Activated CD4-positive, alpha-beta memory T cell treated with anti-CD3 and anti-CD28 coated beads, Interleukin-2, amount 10 ng/mL, durations not matched to agents 7 days and 5 days (primary cell): ENCODE data around the gene TRAF1. TPM values are rescaled to one million over a fixed set of nuclear protein-coding genes. Genes with fewer than 3 reads are reported as not detected.

ENCODE experiments used
- CTCF ChIA-PET: fragments of 350-600 bp; sonication (Branson Sonifier 250); formaldehyde crosslinking; loops from one replicate; lab custom pipeline; 2021; ENCODE audit warnings: antibody characterized with exemption, inconsistent platforms; lab: Charles Lee
- POLR2A ChIA-PET: fragments of 350-600 bp; sonication (Branson Sonifier 250); formaldehyde crosslinking; loops from one replicate; lab custom pipeline; 2021; ENCODE audit warnings: antibody characterized with exemption; lab: Charles Lee
- DNase-seq: peaks from one replicate; pipeline ENCODE4 v3.0.0-alpha.2; 2020
- H3K27ac Mint-ChIP-seq: one replicate; pipeline ENCODE4 v1.8.0; 2021; ENCODE audit warnings: mild to moderate bottlenecking, mixed read lengths
- H3K27me3 Mint-ChIP-seq: one replicate; pipeline ENCODE4 v1.8.0; 2021; ENCODE audit warnings: mixed read lengths
- H3K36me3 Mint-ChIP-seq: one replicate; pipeline ENCODE4 v1.8.0; 2021; ENCODE audit warnings: low read depth, mixed read lengths
- H3K4me1 Mint-ChIP-seq: one replicate; pipeline ENCODE4 v1.8.0; 2021; ENCODE audit warnings: mixed read lengths
- H3K4me3 Mint-ChIP-seq: one replicate; pipeline ENCODE4 v1.8.0; 2021; ENCODE audit warnings: mild to moderate bottlenecking, mixed read lengths
- H3K9me3 Mint-ChIP-seq: one replicate; pipeline ENCODE4 v1.8.0; 2021; ENCODE audit warnings: mixed read lengths
- total RNA-seq, 2 experiments: library from RNA; stranded (reverse); gene quantifications; one replicate each; pipeline ENCODE4 v1.2.3, GENCODE V29; 2021

The TRAF1 gene
- total RNA-seq, 2 experiments from 2014 or later, result 73.6 to 74.3 TPM

- peaks cover 77% of the 10 kb centered on the region for H3K4me1 Mint-ChIP-seq
- CTCF ChIA-PET, result interaction anchor here (0.7 to 5.7 kb wide), 13 partner anchors 11 to 50 kb away, joined by 3 to 59 read pairs (median 5); partner anchors contain the start of genes PHF19 and TRAF1
- peaks cover 11% of the 10 kb centered on the region for H3K36me3 Mint-ChIP-seq
- no peaks in the 10 kb centered on the region for H3K9me3 Mint-ChIP-seq
- DNase-seq, result no peak
- H3K27ac Mint-ChIP-seq, result peak overlapping the region; percentile 94
- peak overlapping the region; percentile 65 for H3K4me3 Mint-ChIP-seq
- H3K27me3 Mint-ChIP-seq, result no peaks in the 10 kb centered on the region
- POLR2A ChIA-PET, result interaction anchor here (0.8 to 35.8 kb wide), 10 partner anchors 13 to 310 kb away, joined by 3 to 1205 read pairs (median 29); partner anchors contain the start of genes CNTRL, FBXW2, PHF19 and PSMD5
Observed at GRCh38 chr9:120889606-120890271, 36.9 kb downstream of the TRAF1 start.

DNA sequence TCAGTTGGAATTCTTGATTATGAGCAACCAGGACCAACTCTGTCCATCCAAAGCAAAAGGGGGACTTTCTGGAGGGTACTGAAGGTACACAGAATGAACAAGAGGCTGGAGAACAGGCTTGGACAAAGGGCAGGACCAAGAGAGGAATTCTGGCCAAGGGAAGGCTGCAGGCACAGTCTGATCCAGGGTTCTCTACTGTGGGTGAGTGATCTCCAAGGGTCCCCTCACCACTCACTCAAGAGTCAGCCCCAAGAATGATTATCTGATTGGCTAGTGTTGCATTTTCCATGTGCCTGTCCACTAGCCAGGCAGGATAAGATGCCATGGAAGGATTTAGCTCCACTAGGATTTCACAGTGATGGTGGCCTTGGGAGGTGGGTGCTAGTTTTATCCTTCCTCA, 38.0 kb downstream of the TRAF1 start:
- no peak for DNase-seq
- ChIA-PET CTCF (interaction anchor here (1.1 to 5.7 kb wide), 4 partner anchors 10 to 47 kb away, joined by 4 to 59 read pairs (median 10); partner anchors contain the start of gene PHF19), POLR2A (interaction anchor here (1.4 to 35.8 kb wide), 5 partner anchors 8 to 41 kb away, joined by 3 to 1205 read pairs (median 67); partner anchors contain the start of genes PHF19 and TRAF1)
- peaks cover 11% of the 10 kb centered on the region for H3K36me3 Mint-ChIP-seq
- H3K27ac Mint-ChIP-seq, result peak overlapping the region; percentile 94
- H3K4me3 Mint-ChIP-seq, result no peak overlapping the region
- H3K4me1 Mint-ChIP-seq, result peaks cover 74% of the 10 kb centered on the region
- H3K9me3 Mint-ChIP-seq, result no peaks in the 10 kb centered on the region
- H3K27me3 Mint-ChIP-seq, result no peaks in the 10 kb centered on the region

DNA sequence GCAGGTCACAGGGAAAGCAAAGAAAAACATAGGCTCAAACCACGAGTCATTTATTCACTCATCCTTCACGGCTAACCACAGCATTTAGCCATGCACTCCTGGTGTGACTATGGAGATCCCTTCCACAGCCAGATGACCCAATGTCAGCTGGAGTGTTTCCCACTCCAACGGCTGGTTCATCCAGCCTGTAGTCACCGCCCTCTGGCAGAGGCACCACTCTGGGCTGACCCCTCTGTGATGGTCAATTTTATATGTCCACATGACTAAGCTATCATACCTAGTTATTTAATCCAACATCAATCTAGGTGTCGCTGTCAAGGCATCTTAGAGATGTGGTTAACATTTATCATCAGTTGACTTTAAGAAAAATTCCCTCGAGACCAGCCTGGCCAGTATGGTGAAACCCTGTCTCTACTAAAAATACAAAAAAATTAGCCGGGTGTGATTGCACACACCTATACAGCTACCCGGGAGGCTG, 40.1 kb downstream of the TRAF1 start:
- POLR2A ChIA-PET, result interaction anchor here (1.5 to 35.8 kb wide), 5 partner anchors 10 to 43 kb away, joined by 3 to 1205 read pairs (median 31); partner anchors contain the start of genes PHF19 and TRAF1
- CTCF ChIA-PET, result interaction anchor here (1.1 to 1.3 kb wide), 4 partner anchors 9 to 51 kb away, joined by 3 to 4 read pairs (median 3); no protein-coding TSS in a partner anchor

DNA sequence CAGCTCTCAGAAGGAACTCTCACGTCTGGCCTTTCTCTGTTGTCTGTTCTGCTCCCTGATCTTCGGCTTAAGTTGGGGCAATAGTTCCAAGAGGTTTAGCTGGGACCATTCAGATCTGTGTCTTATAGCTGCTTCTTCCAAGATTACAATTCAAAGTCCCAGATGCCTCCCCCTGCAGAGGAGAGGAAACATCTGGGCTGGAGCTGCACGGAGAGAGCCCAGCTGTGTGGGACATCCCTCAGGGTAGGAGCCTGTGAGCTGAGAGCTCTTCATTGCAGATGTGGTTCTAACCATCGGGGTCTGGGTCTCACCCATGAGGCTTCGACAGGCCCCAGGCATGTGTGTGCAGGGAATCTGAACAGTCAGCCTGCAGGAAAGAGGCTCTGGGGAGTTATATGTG, 40.6 kb downstream of the TRAF1 start:
- peaks cover 7% of the 10 kb centered on the region for H3K36me3 Mint-ChIP-seq
- H3K4me1 Mint-ChIP-seq, result peaks cover 65% of the 10 kb centered on the region
- no peak overlapping the region for H3K27ac Mint-ChIP-seq
- no peak for DNase-seq
- ChIA-PET CTCF (interaction anchor here (1.1 kb wide), 3 partner anchors 11 to 51 kb away, joined by 3 to 4 read pairs (median 3); no protein-coding TSS in a partner anchor), POLR2A (interaction anchor here (1.5 to 35.8 kb wide), 5 partner anchors 11 to 43 kb away, joined by 3 to 1205 read pairs (median 31); partner anchors contain the start of genes PHF19 and TRAF1)
- no peaks in the 10 kb centered on the region for H3K9me3 Mint-ChIP-seq
- H3K4me3 Mint-ChIP-seq, result no peak overlapping the region
- no peaks in the 10 kb centered on the region for H3K27me3 Mint-ChIP-seq

More for the DNA sequence above, 40.1 kb downstream of the TRAF1 start:
- Mint-ChIP-seq H3K36me3 (peaks cover 7% of the 10 kb centered on the region), H3K4me3 (no peak overlapping the region), H3K27ac (no peak overlapping the region), H3K9me3 (no peaks in the 10 kb centered on the region), H3K27me3 (no peaks in the 10 kb centered on the region), H3K4me1 (peaks cover 68% of the 10 kb centered on the region)
- DNase-seq, result no peak

DNA sequence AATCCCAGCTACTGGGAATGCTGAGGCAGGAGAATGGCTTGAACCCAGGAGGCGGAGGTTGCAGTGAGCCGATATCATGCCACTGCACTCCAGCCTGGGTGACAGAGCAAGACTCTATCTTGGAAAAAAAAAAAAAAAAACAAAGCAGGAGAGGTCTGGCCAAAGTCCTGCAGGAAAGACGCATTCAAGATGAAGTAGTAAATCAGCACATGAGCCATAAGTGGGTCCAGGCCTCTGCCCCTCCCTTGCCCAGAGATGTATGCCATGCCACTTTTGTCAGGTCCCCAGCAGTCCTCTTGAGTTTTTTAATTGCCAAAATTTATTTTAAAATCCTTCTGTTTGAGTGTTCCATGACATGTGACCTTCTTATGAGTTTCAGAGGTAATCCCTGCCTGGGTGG, 41.1 kb downstream of the TRAF1 start:
- ChIA-PET CTCF (interaction anchor here (1.1 kb wide), 2 partner anchors 12 to 50 kb away, joined by 3 read pairs; no protein-coding TSS in a partner anchor), POLR2A (interaction anchor here (1.5 to 35.8 kb wide), 5 partner anchors 11 to 44 kb away, joined by 3 to 1205 read pairs (median 31); partner anchors contain the start of genes PHF19 and TRAF1)
- H3K27me3 Mint-ChIP-seq, result no peaks in the 10 kb centered on the region
- H3K36me3 Mint-ChIP-seq, result peaks cover 7% of the 10 kb centered on the region
- no peak overlapping the region for H3K27ac Mint-ChIP-seq
- H3K4me1 Mint-ChIP-seq, result peaks cover 63% of the 10 kb centered on the region
- no peak overlapping the region for H3K4me3 Mint-ChIP-seq
- no peak for DNase-seq
- H3K9me3 Mint-ChIP-seq, result no peaks in the 10 kb centered on the region

DNA sequence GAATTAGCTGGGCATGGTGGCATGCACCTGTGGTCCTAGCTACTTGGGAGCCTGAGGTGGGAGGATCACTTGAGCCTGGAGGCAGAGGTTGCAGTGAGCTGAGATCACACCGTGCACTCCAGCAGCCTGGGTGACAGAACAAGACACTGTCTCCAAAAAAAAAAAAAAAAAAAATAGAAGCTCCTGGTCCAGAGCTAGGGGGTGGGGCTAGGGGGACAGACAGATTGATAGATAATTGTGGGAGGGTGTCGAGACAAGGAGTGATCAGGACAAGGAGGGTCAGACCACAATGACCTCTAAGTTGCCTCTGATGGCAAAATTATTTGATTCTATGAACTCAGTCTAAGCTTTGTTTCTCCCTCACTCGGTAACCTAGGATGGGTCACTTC, 43.0 kb downstream of the TRAF1 start:
- peaks cover 61% of the 10 kb centered on the region for H3K4me1 Mint-ChIP-seq
- no peaks in the 10 kb centered on the region for H3K27me3 Mint-ChIP-seq
- ChIA-PET POLR2A (interaction anchor here (0.7 to 35.8 kb wide), 8 partner anchors 9 to 46 kb away, joined by 3 to 1205 read pairs (median 22); partner anchors contain the start of genes PHF19 and TRAF1), CTCF (interaction anchor here (0.6 to 1.0 kb wide), 2 partner anchors 53 to 98 kb away, joined by 3 to 4 read pairs; no protein-coding TSS in a partner anchor)
- no peak for DNase-seq
- no peak overlapping the region for H3K4me3 Mint-ChIP-seq
- no peak overlapping the region for H3K27ac Mint-ChIP-seq
- peaks cover 5% of the 10 kb centered on the region for H3K36me3 Mint-ChIP-seq
- H3K9me3 Mint-ChIP-seq, result no peaks in the 10 kb centered on the region

- CTCF ChIA-PET, result no interaction called here
- no peak overlapping the region for H3K4me3 Mint-ChIP-seq
- H3K4me1 Mint-ChIP-seq, result peaks cover 62% of the 10 kb centered on the region
- no peak for DNase-seq
- H3K27me3 Mint-ChIP-seq, result no peaks in the 10 kb centered on the region
- H3K27ac Mint-ChIP-seq, result no peak overlapping the region
- POLR2A ChIA-PET, result interaction anchor here (0.9 to 35.8 kb wide), 8 partner anchors 10 to 239 kb away, joined by 3 to 1205 read pairs (median 22); partner anchors contain the start of genes PHF19 and TRAF1
- no peaks in the 10 kb centered on the region for H3K9me3 Mint-ChIP-seq
- H3K36me3 Mint-ChIP-seq, result peaks cover 3% of the 10 kb centered on the region
Observed at GRCh38 chr9:120882935-120883607, 43.5 kb downstream of the TRAF1 start.

DNA sequence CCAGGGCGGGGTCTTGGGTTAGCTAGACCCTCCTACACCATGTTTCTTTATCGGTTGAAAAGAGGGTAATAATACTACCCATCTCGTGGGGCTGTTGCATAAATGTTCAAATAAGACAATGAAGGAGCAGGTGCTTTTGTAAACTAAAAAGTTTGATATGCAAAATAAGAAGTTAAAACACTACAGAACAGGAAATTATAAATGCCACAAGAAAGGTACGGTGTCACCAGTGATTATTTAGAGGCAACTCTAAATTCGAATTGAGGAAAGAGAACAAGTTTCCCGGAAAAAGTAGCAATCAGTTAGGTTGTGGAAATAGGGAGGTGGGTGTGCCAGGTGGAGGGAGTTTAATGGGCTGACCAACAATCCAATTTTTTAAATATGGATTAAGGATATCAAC, 47.1 kb downstream of the TRAF1 start:
- Mint-ChIP-seq H3K4me1 (peaks cover 69% of the 10 kb centered on the region), H3K4me3 (peak overlapping the region; percentile 92), H3K27me3 (no peaks in the 10 kb centered on the region), H3K9me3 (no peaks in the 10 kb centered on the region), H3K27ac (peak overlapping the region; percentile 100), H3K36me3 (peaks cover 27% of the 10 kb centered on the region)
- ChIA-PET POLR2A (interaction anchor here (1.1 to 18.3 kb wide), 3 partner anchors 11 to 48 kb away, joined by 3 to 864 read pairs (median 553); partner anchors contain the start of gene TRAF1), CTCF (interaction anchor here (0.6 to 6.1 kb wide), 4 partner anchors 10 to 441 kb away, joined by 4 to 59 read pairs (median 8); no protein-coding TSS in a partner anchor)
- no peak for DNase-seq

DNA sequence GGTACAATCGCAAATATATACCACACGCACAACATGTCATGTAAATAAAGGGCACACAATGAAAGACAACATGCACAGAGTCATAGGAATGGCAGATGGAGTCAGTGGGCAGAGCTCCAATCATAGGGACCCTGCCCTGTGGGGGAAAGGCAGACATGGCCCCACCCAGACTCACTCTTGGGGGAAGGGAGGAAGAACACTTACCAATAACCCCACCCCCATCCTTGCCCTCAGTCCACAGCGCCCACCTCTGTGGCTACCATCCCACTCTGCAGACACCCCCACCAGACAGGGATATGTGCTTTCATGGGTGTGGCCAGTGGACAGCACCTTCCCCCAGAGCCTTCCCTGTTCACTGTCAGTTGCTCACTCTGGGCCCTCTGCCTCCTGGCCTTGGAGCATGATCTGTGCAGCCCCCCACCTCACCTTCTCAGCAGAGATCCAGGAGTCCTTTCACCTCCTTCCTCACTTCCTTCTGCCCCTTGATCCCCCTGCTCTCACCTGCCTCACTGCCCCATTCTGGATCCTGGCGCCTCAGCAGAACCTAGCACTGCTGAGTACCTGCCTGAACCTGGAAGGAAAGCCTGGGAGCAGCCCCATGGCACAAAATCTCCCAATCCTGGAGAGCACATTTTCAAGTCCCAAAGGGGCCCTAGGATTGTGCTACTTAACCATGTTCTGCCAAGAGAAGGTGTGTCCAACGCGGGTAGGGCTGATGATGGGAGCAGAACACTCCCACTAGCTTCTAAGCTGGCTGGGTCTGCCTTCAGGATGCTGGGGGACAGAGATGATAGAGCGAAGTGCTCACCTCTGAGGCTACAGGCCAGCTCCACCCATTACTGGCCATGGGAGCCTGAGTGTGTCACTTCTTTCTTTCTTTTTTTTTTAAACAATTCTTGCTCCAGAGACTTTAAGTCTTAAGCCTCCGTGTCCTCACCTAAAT, 48.1 kb downstream of the TRAF1 start:
- Mint-ChIP-seq H3K4me1 (peaks cover 72% of the 10 kb centered on the region), H3K36me3 (peaks cover 37% of the 10 kb centered on the region), H3K27ac (peak overlapping the region; percentile 100), H3K27me3 (no peaks in the 10 kb centered on the region), H3K9me3 (no peaks in the 10 kb centered on the region), H3K4me3 (peak overlapping the region; percentile 92)
- peak; percentile 46 for DNase-seq
- ChIA-PET POLR2A (interaction anchor here (1.2 to 18.3 kb wide), 8 partner anchors 10 to 323 kb away, joined by 4 to 864 read pairs (median 21); partner anchors contain the start of genes FBXW2, PSMD5, RAB14 and TRAF1), CTCF (interaction anchor here (0.6 to 6.1 kb wide), 8 partner anchors 11 to 56 kb away, joined by 3 to 59 read pairs (median 4); no protein-coding TSS in a partner anchor)

- H3K4me1 Mint-ChIP-seq, result peaks cover 75% of the 10 kb centered on the region
- POLR2A ChIA-PET, result interaction anchor here (1.2 to 18.3 kb wide), 11 partner anchors 9 to 324 kb away, joined by 3 to 864 read pairs (median 10); partner anchors contain the start of genes FBXW2, PSMD5, RAB14 and TRAF1
- H3K27me3 Mint-ChIP-seq, result no peaks in the 10 kb centered on the region
- peak overlapping the region; percentile 100 for H3K27ac Mint-ChIP-seq
- DNase-seq, result peak; percentile 79
- H3K36me3 Mint-ChIP-seq, result peaks cover 47% of the 10 kb centered on the region
- peak overlapping the region; percentile 92 for H3K4me3 Mint-ChIP-seq
- no peaks in the 10 kb centered on the region for H3K9me3 Mint-ChIP-seq
- CTCF ChIA-PET, result interaction anchor here (0.6 to 6.1 kb wide), 7 partner anchors 10 to 53 kb away, joined by 3 to 59 read pairs (median 4); no protein-coding TSS in a partner anchor
Observed at GRCh38 chr9:120877276-120878034, 49.1 kb downstream of the TRAF1 start.
